DMS153 treated with DMSO at 0.1 percent for 48 hours (cell line): Measurements from ENCODE around the gene SSB.
"Not testable (repeated sequence)": the region's sequence is repeated elsewhere in the genome, so short reads cannot be mapped to it uniquely, and the experiment has no call there.

Experiments used
- DNase-seq: peaks from one replicate; lab custom pipeline; 2025; ENCODE audit not compliant: unreplicated experiment; lab: John Stamatoyannopoulos, UW

Gene SSB

DNA sequence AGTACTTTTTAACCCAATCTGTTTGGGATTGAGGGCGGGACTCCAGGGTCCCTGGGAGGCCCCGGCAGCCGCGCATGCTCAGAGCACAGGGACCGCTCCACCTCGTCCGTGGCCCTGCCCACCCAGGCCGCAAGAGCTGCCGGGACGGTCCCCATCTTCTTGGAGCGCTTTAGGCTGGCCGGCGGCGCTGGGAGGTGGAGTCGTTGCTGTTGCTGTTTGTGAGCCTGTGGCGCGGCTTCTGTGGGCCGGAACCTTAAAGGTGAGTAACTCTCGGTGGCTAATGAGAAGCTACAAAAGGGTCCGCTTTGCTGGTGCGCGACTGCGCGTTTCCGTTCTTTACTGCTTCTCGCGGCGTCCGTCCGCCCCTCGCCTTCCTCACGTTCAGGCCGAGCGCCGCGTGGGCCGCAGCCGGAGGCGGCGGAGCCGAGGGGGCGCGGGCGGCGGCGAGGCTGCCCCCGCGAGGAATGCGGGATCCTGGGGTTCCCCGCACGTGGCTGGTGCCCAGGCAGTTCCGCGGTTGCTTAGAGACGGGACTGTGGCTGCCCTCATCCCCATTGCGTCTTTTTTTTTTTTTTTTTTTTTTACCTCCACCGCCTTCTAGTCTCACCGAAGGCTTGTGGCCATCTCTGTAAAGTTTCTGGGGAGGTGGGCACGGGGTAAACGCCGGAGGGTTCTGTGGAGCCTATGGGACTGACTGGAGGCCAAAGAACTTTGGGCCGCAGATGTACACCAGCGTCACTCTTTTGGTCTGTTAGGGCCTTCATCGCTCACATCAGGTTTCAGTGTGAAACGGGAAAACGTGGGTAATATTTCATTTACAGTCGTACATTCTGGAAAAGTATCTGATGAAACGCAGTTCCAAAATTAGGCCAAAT, at the start of gene SSB:
Gene SSB, plus strand, starts transcription at position 154 of the 875 bp plus-strand sequence. CDS start 2,090 bp downstream, outside the sequence.
- peak; percentile 83 for DNase-seq

DNA sequence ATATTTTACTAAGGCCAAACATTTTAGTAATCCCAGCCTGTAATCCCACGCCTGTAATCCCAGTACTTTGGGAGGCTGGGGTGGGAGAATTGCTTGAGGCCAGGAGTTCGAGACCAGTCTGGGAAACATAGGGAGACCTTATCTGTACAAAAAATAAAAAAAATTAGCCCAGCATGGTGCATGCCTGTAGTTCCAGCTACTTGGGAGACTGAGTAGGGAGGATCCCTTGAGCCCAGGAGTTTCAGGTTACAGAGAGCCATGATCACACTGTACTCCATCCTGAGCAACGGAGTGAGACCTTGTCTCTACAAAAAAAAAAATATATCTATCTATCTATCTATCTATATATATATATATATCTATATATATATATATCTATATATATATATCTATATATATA, 45.9 kb upstream of the SSB start:
- no peak for DNase-seq

DNA sequence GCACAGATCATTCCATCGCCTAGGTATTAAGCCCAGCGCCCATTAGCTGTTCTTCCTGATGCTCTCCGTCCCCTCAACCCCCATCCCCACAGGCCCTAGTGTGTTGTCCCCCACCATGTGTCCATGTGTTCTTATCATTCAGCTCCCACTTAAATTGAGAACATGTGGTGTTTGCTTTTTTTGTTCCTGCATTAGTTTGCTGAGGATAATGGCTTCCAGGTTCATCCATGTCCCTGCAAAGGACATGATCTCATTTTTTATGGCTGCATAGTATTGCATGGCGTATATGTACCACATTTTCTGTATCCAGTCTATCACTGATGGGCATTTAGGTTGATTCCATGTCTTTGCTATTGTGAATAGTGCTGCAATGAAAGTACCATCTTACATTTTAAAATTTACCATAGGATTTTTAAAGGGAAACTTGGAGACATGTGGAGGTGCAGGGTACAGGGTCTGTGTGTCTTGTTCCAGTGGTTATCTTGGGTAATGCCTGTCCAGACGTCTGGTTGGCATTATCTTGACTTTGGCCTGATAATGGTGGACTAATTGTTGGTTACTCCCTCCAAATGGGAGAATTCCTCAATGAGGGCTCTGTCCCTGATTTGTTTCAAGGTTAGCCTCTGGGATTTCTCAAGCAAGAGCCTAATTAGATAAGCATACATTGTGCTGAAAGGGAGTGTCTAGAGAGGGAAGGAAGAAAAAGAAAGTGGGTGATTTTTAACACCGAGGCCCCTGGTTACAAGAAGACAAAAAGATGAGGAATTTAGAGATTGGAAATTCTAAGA, 43.4 kb upstream of the SSB start:
- no peak for DNase-seq

DNA sequence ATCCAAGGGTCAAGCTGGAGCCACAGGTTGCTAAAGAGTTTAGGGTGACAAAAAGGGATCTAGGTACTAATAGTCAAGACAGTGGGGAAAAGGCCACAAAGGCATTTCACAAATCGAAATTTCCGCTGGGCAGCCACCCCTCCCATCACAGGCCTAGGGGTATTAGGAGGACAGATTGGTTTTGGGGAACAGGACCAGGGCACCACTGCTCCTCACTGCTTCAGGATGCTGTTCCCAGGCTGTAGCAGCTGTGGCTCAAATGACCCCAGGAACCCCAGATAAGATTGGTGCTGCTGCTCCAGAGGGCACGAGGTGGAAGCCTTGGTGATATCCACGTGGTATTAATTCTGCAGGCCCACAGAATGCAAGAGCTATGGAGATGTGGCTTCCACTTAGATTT, 42.3 kb upstream of the SSB start:
- DNase-seq: no peak

DNA sequence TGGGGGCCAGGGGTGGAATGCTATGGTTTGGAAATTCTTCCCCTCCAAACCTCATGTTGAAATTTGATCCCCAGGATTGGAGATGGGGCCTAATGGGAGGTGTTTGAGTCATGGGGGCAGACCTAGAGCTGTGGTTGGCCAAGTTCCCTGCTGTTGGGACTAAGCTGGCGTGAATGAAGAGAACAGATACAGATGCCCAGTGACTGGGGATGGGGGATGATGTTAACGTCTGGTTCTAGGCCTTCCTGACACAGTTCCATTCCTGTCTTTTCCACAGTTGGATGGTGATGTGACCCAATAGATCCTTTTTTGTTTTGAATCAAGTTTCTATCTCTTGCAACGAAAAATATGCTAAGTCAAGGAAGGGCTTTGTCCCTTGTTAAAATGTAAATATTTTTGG, 41.3 kb upstream of the SSB start:
- DNase-seq: no peak

DNA sequence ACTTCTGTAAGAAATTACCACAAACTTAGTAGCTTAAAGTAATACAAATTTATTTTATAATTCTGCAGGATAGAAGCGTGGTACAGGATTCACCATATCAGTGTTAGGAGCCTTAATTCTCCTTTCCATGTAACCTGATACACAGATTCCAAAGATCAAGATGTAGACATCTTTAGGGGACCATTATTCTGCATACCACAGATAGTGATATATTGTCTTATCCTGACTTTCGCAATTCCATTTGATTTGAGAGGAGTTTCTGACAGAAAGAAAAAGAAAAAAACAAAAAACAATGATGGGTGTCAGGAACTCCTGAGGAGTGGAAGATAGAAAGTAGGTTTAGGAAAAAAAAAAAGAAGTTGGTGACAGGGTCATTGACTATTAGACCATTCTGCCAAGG, 40.9 kb upstream of the SSB start:
- DNase-seq: no peak

DNA sequence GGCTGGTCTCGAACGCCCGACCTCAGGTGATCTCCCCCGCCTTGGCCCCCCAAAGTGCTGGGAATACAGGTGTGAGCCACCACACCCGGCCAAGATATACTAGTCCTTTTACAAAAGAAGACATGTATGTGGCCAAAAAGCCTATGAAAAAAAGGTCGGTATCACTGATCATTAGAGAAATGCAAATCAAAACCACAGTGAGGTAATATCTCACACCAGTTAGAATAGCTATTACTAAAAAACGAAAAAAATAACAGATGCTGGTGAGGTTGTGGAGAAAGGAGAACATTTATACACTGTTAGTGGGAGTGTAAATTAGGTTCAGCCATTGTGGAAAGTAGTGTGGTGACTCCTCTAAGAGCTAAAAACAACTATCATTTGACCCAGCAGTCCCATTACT, 38.7 kb upstream of the SSB start:
- DNase-seq: no peak

DNA sequence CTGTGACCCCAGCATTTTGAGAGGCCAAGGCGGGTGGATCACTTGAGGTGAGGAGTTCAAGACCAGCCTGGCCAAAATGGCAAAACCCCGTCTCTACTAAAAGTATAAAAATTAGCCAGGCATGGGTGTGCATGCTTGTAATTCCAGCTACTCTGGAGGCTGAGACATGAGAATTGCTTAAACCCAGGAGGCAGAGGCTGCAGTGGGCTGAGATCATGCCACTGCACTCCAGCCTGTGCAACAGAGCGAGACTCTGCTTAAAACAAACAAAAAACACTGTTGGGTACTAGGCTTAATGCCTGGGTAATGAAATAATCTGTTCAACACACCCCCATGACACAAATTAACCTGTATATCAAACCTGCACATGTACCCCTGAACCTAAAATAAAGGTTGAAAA, 37.9 kb upstream of the SSB start:
- DNase-seq: not testable (repeated sequence)

DNA sequence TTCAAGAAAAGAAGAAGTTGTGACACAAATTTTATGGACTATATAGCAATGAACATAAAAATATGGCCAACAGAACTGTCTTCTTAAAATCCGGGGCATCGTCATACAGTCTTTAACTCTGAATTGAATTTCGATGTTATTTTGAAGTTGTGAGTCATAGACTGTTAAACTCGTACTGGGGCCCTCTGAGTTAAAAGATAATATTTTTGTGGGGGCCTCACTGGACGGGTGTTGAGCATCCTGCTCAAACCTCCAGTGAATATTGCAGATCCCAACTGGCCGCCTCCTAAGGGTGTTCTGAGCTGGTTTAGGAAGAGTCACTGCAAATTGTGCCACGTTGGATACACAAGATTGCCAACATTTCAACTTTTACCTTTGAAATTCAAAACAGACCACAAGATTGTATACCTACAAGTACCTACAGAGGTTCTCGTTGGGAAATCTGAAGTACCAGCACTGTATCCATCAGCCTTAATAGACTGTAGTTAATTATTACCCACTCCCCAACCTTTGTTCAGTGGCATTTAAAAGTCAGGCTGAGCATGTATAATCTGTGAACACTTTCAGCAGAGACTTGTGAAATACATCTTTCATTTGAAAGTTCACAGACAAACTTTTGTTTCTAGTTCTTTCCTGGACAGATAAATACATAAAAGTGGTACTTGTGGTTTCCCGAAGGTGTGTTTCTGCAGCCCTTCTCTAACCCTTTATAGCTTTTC, 37.3 kb upstream of the SSB start:
- DNase-seq: no peak

DNA sequence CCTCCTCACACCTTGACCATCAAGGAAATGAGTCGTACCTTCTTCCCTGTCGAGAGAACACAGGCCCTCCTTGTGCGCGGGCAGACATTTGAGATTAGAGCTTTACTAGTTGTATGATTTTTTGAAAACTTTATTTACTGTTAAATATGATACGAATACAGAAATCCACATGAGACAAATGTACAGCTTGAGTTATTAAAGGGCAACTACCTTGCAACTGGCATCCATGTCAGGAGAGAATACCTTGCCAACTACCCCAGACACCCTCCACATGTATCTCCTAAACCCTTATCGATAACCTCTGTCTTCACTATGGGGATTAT, 36.7 kb upstream of the SSB start:
- no peak for DNase-seq

DNA sequence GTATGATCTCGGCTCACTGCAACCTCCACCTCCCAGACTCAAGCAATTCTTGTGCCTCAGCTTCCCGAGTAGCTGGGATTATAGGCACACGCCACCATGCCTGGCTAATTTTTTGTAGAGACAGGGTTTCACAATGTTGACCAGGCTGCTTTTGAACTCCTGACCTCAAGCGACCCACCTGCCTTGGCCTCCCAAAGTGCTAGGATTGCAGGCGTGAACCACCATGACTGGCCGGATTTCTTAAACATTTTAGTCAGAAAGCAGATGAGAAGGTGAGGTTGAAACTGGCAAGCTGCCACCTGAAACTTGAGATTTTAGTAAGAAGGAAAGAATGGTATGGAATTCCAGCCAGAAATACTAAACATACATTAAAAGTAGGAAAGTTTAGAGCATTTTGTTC, 33.1 kb upstream of the SSB start:
- no peak for DNase-seq

DNA sequence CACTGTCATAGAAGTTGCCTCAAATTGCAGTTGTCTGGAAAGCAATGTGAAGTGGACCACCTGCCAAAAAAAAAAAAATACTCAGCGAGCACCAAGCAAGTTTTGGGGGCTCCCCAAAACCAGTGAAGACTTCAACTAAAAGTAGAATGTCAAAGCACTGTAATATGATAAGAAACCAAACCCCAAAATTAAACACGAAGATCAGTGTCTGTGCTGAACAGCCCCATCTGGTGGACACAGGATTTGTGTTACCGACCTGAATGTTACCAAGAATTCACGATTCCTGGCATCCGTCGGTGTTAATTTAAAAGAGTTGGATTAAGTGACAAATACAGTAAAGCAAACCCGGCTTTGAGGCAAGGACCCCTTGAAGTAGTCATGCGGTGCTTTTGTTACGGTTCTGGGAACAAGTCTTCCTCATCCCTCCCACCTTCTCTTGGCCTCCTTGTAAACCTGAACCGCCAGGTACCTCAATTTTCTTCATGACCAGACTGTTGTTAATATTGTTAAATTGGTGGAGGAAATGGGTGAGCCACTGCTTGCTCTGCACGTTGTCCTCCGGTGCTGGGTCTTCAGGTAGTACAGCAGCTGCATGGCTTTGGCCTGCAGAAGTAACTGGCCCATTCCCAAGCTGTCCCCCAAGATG, 31.3 kb upstream of the SSB start:
- DNase-seq: no peak

DNA sequence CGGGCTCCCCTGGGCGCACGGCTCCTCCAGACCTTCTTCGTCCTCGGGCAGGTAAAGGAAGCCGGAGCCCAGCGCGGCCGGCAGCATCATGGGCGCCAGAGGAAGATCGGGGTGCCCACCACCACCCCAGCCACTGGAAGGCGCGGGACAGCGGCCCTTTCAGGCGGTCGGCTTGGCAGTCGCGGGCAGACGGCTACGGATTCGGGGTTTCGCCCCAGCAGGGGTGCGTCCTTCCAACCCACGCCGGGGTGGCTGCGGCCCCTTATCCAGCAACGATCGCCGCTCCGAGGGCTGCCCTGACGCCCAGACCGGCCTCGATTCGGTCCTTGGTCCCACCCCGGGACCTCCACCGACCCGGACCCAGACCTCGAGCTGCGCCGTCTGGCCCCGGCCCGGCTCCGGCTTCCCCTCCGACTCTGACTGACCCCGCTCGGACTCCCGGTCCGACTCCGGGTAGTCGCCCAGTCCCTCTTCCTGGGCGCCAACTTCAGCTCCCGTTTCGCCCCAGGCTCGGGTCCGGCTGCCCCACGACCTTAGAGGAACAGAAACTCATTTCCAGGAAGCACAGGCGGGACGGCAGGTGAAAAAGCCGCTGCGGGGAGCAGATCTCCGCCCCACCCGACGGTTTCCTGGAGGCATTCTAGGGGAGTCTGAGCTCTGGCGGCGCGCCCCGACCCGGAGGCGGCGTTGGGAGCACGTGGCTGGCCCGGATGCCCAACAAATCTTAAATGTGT, 30.2 kb upstream of the SSB start:
- DNase-seq: no peak

DNA sequence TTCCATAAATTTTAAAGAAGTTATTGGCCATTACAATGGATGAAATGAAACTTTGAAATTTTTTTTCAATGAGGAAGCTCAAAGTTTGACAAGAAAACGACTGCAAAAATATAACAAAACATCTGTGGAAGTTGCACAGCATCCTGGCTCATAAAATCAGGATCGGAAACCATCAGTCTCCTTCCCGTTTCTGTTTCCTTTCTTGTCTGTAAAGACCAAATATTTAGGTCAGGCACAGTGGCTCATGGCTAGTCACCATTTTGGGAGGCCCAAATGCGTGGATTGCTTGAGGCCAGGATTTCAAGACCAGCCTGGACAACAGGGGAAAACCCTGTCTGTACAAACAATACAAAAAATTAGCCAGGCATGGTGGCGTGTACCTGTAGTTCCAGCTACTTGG, 27.6 kb upstream of the SSB start:
- no peak for DNase-seq

DNA sequence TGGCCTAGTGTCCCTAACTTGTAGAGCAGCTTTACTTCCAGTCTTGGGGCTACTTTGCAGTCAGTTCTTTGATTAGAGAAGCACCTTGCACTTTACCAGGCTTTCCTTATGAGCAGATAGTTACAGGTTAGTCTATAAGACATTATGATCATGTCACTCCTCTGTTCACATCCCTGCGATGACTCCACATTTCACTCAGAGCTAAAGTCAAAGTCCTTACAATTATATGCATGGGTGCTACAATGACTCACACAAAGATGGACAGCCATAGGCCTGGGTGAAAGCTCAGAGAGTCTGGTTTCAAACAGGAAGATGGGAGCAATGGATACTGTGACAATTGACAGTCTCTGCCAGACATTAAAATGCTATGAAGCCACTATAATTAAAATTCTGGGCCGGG, 27.1 kb upstream of the SSB start:
- DNase-seq: no peak

DNA sequence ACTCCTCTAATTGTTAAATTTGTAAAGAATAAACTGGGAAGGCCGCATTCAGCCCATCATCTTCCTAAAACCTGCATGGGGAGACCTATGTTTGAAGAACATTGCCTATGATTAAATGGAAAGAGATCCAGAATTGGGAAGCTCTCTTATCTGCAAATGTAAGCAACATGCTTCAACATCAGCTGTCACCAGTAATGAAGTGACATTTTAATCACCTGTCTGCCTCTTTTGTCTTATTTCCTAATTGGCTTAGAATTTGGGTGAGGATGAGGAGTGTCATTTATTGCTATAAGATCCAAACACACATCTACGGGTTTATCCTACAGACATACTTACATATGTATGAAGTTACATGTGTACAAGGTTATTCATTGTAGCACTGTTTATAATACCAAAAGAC, 26.0 kb upstream of the SSB start:
- no peak for DNase-seq

DNA sequence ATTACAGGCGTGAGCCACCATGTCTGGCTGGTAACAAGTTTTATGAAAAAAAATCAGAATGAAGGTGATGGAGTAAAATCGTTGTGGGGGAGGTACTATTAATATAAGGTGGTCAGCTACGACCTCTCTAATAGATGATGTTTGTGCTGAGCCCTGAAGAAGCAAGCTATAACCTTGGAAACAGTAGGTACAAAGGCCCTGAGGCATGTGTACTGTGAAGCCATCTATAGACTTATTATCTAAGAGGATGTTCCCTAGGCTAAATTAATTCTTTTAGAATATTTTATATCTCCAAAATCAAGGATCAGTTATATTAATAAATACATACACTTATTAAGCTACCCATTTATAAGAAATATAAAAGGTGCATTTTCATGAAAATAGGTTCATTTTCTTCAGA, 23.3 kb upstream of the SSB start:
- DNase-seq: no peak

DNA sequence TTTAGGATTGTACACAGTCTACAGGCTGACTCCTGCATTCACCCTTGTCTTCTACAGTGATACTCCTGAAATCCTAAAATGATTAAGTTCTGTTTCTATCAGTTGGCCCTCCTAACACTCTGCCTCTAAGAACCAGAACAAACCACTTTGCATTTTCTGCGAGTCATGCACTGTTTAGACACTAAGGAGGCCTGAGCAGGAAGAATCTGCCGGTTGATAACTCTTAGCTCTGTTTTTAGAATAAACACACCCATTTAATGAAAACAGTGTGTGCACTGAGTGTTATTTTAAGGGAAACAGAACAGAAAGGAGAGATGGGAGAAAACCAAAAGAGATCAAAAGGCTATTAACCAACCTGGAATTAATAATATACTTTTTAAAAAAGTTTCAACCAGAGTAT, 22.9 kb upstream of the SSB start:
- DNase-seq: no peak

DNA sequence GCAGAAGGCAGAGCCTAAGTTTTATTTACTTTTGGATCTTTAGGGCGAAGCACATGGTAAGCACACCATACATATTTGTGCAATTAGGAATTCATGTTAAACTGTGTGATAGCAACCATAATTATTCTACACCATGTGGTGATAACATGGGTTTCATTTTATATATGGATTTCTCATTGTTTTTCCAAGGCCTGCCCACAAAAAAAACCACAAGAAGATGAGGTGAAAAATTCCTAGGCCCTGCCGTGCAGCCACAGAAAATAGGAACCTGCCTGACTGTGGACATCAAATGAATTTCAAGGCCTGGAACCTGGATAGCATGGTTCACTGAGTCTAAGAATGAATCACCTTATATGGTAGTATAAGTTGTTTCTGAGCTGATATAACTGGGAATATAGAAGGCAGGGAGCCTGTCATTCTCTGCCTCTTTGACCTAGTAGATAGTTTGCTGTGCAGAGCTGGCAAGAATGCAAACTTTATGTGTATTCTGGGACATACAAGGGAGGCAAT, 22.4 kb upstream of the SSB start:
- DNase-seq: no peak

DNA sequence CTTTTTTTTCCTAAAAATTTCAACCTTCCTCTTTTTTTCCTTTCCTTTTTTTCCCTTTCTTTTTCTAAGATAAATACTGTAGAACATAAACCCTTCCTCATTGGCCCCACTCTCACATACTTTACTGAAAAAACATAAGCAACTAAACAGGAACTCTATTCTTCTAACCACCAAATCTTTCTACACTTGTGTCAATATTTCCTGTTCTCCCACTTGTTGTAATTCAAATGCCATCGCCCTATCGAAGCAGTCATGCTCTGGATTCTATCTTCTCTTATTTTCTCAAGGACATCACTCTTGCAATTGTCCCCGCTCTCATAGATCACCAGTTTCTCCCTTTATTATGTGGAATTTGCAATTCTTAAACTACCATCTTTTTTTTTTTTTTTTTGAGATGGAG, 20.2 kb upstream of the SSB start:
- no peak for DNase-seq
